NCI-H146 (cell line): ENCODE measurements around the gene TRPM4.
A peak's percentile ranks its signal among the peaks of the same experiment; 100 is the strongest.
"Not testable (repeated sequence)": the region's sequence is repeated elsewhere in the genome, so short reads cannot be mapped to it uniquely, and the experiment has no call there.

Experiments
- DNase-seq: peaks from one replicate; lab custom pipeline; 2025; lab: John Stamatoyannopoulos, UW

The TRPM4 gene

GRCh38 chr19:49190781-49191180, 33.2 kb downstream of the TRPM4 start:
- DNase-seq = no peak

- DNase-seq = no peak
These were observed 36.3 kb downstream of the TRPM4 start for GRCh38 chr19:49193822-49194394.

- no peak for DNase-seq
These were observed 36.8 kb downstream of the TRPM4 start for GRCh38 chr19:49194408-49194807.

- DNase-seq = peak; percentile 45
These were observed 39.1 kb downstream of the TRPM4 start for GRCh38 chr19:49196527-49197240.

GRCh38 chr19:49200238-49200862, 42.8 kb downstream of the TRPM4 start:
- no peak for DNase-seq

GRCh38 chr19:49201042-49201441, 43.5 kb downstream of the TRPM4 start:
- no peak for DNase-seq

GRCh38 chr19:49205114-49205513, 47.5 kb downstream of the TRPM4 start:
- no peak for DNase-seq

GRCh38 chr19:49209502-49209901, 51.9 kb downstream of the TRPM4 start:
- not testable (repeated sequence) for DNase-seq

GRCh38 chr19:49210108-49210900, 52.7 kb downstream of the TRPM4 start:
- DNase-seq = no peak

GRCh38 chr19:49210901-49211451, 53.4 kb downstream of the TRPM4 start:
- no peak for DNase-seq

GRCh38 chr19:49212016-49212701, 54.6 kb downstream of the TRPM4 start:
- DNase-seq = no peak

- no peak for DNase-seq
These were observed 56.2 kb downstream of the TRPM4 start for GRCh38 chr19:49213791-49214190.

GRCh38 chr19:49214701-49215100, 57.1 kb downstream of the TRPM4 start:
- no peak for DNase-seq

GRCh38 chr19:49216071-49216470, 58.5 kb downstream of the TRPM4 start:
- DNase-seq = no peak

- no peak for DNase-seq
These were observed 59.8 kb downstream of the TRPM4 start for GRCh38 chr19:49217382-49217781.

GRCh38 chr19:49222011-49222410, 64.4 kb downstream of the TRPM4 start:
- DNase-seq = no peak

GRCh38 chr19:49222528-49222927, 64.9 kb downstream of the TRPM4 start:
- DNase-seq = no peak

GRCh38 chr19:49223472-49223871, 65.9 kb downstream of the TRPM4 start:
- no peak for DNase-seq

GRCh38 chr19:49224441-49224840, 66.8 kb downstream of the TRPM4 start:
- DNase-seq = not testable (repeated sequence)

GRCh38 chr19:49224879-49225278, 67.3 kb downstream of the TRPM4 start:
- DNase-seq = peak; percentile 44

- DNase-seq = no peak
These were observed 71.8 kb downstream of the TRPM4 start for GRCh38 chr19:49229416-49229815.

GRCh38 chr19:49231389-49231788, 73.8 kb downstream of the TRPM4 start:
- no peak for DNase-seq
